Heart left ventricle (tissue), 16 donors: ENCODE results near the gene ISCU. TPM values are rescaled to one million over a fixed set of nuclear protein-coding genes. Genes with fewer than 3 reads are reported as not detected.

Experiments
- ATAC-seq, 4 donors: fragments of 200-7000 bp; cut with Tn5 transposase; one replicate each; pipeline ENCODE4 v1.9.1; 2020 to 2022; ENCODE audit warnings: moderate library complexity in 4 of 4, mild to moderate bottlenecking in 3 of 4, moderate number of reproducible peaks in 1 of 4
- DNase-seq, 5 donors: peaks; one replicate each; pipeline ENCODE4 v3.0.0-alpha.2; 2020
- H3K27ac ChIP-seq, 12 donors: fragments of 200-600 bp; sonication (generic) in 4 of 12; one replicate each; pipeline versions ENCODE4 v1.5.0 to v1.8.0; 2016 to 2022; ENCODE audit warnings: mild to moderate bottlenecking in 2 of 12
- H3K27me3 ChIP-seq, 9 donors: fragments of 200-600 bp; sonication (generic) in 2 of 9; one replicate each; pipeline versions ENCODE4 v1.5.1 to v1.8.0; 2016 to 2022; ENCODE audit warnings: mild to moderate bottlenecking in 3 of 9
- H3K36me3 ChIP-seq, 9 donors: fragments of 200-600 bp; sonication (generic) in 2 of 9; one replicate each; pipeline versions ENCODE4 v1.5.0 to v1.8.0; 2018 to 2022; ENCODE audit warnings: mild to moderate bottlenecking in 2 of 9
- H3K4me1 ChIP-seq, 12 donors: fragments of 200-600 bp; sonication (generic) in 4 of 12; one replicate each; pipeline versions ENCODE4 v1.5.0 to v1.8.0; 2016 to 2022; ENCODE audit warnings: mild to moderate bottlenecking in 3 of 12
- H3K4me3 ChIP-seq, 12 donors: fragments of 200-600 bp; sonication (generic) in 4 of 12; one replicate each; pipeline versions ENCODE4 v1.5.0 to v1.8.0; 2017 to 2022; ENCODE audit warnings: mild to moderate bottlenecking in 9 of 12, moderate library complexity in 4 of 12
- H3K9me3 ChIP-seq, 12 donors: fragments of 200-600 bp; sonication (generic) in 4 of 12; one replicate each; pipeline versions ENCODE4 v1.5.0 to v1.8.0; 2016 to 2022; ENCODE audit warnings: mild to moderate bottlenecking in 1 of 12
- CTCF ChIP-seq, 12 donors: fragments of 200-600 bp; sonication (generic) in 4 of 12; IDR thresholded peaks; one replicate each; pipeline versions ENCODE4 v1.5.0 to v1.8.0; 2018 to 2022; ENCODE audit warnings: antibody characterized with exemption in 12 of 12, mild to moderate bottlenecking in 5 of 12
- POLR2A ChIP-seq, 2 donors: fragments of 450-650 bp; IDR thresholded peaks; one replicate each; pipeline ENCODE4 v1.6.1; 2017; ENCODE audit warnings: antibody characterized with exemption in 2 of 2, mild to moderate bottlenecking in 2 of 2, moderate library complexity in 2 of 2
- WGBS, 4 donors: extraction: QIAGEN DNeasy Blood & Tissue Kit in 2 of 4; methylation state at CpG; one replicate each; pipeline versions ENCODE4 v1.1.5 to v1.1.7; 2013 to 2018; 5-methylcytosine and 5-hydroxymethylcytosine counted together
- intact Hi-C, 10 donors: fragments of 100-400 bp; cut with DNase I; formaldehyde crosslinking; loops; one replicate each; pipeline versions ENCODE4 v1.11.1 to v1.14.2; 2022
- polyA plus RNA-seq, 2 donors: library from polyadenylated mRNA; stranded (reverse); fragments of 200-250 nt; gene quantifications; one replicate each; pipeline ENCODE4 v1.2.3, GENCODE V29; 2013
- total RNA-seq, 9 donors: library from RNA; depleted of rRNA in 2 of 9; stranded (reverse); fragments of >200 nt in 2 of 9; fragmentation: NEBNext Ultra II Directional in 3 of 9; extraction: Animal tissue kit (Norgen Biotek cat#: 25700) in 3 of 9; gene quantifications; one replicate each; pipeline versions ENCODE4 v1.1.0 to v1.2.4, GENCODE V29; 2016 to 2023
- donor health status: ischemic (EF 13 %, LVEDD 7.1; RV severe dilation, severe dysfunction).
- donor health status: healthy with polysubstance abuse.
- donor health status: DM: no; HTN: yes; CAD: no.
- donor health status: DM: no; HTN: no; CAD: no.
- donor health status: ischemic (EF 25% LVEDD 6.9; RV normal size, moderate dysfunction).
- donor health status: ischemic (EF 25% LVEDD 5.7; RV mildly dilated, moderate dysfunction).
- donor health status: healthy.
- donor health status: DM: yes; HTN: yes; CAD: no.
- donor health status: ischemic (EF 35%, LVEDD 5.7; RV mildly dilated, moderate dysfunction).
- donor health status: nonischemic (EF 11% LVEDD 7.7; RV severe dilation, severe dysfunction).
- donor health status: DM: yes; HTN: yes; CAD: no.
- donor health status: PGD.
- donor health status: ischemic (EF 29% LVEDD 5.4; RV normal size, mild dysfunction).
- donor health status: nonischemic (EF 23%, LVEDD 6.1; RV moderate dilation, normal function).

ISCU gene
- total and polyA plus RNA-seq, 11 donors = 203 to 632 (median 462) TPM

DNA sequence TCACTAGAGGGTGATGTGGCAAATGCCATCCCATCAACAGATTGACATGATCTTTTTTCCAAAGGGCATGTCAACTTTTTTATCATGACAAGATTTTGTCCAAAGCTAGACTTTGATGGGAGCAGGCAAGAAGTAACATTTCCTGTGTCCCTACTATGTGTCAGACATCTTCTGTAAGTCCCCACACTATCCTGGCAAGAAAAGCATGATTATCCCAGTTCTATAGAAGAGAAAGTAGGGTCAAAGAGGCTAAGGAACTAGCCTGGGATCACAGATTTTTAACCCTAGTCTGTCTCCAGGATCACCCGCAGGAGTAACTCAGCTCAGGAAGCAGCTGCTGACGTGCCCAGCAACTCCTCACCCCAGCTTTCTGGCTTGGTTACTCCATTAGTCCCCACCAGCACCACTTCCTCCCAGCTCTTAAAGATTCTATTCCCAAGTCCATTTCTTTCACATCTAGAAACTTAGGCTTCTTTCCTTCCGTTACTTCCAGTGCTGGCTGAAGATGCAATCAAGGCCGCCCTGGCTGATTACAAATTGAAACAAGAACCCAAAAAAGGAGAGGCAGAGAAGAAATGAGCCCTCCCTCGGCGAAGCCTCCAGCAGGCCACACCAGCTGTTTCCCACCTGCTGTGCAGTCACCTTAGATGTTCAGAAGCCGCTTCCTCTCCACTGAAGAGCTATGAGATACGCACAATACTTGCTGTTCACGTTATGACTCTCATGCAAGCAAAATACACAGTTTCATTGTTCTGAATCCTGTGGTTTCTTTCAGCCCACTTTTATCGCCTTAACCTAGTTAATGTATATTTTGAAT is 6.2 kb downstream of the ISCU start:
- peak overlapping the region in 4 of 12 donors; percentile 5 to 70 (median 40) for H3K27ac ChIP-seq
- no peak for TF ChIP-seq CTCF (IDR thresholded peaks at IDR 0.05)
- intact Hi-C loops = loop anchor here in 8 of 10 donors (5.0 to 10.0 kb wide), 8 partner anchors 234 to 526 kb away; partner anchors contain the start of genes ALKBH2 (in 6 of the 8) and UNG (in 4 of the 8)
- no peaks in the 10 kb centered on the region for H3K9me3 ChIP-seq
- DNase-seq (no peak), ATAC-seq (no peak)
- no peak overlapping the region for H3K4me3 ChIP-seq
- peaks cover 0 to 50% (median 31%) of the 10 kb centered on the region in 12 donors for H3K4me1 ChIP-seq
- peaks cover 0 to 69% (median 63%) of the 10 kb centered on the region in 9 donors for H3K36me3 ChIP-seq
- no peaks in the 10 kb centered on the region for H3K27me3 ChIP-seq
- WGBS, 4 donors = 76 to 88% (median 83%) methylated on average over 10 of the region's 10 CpGs

DNA sequence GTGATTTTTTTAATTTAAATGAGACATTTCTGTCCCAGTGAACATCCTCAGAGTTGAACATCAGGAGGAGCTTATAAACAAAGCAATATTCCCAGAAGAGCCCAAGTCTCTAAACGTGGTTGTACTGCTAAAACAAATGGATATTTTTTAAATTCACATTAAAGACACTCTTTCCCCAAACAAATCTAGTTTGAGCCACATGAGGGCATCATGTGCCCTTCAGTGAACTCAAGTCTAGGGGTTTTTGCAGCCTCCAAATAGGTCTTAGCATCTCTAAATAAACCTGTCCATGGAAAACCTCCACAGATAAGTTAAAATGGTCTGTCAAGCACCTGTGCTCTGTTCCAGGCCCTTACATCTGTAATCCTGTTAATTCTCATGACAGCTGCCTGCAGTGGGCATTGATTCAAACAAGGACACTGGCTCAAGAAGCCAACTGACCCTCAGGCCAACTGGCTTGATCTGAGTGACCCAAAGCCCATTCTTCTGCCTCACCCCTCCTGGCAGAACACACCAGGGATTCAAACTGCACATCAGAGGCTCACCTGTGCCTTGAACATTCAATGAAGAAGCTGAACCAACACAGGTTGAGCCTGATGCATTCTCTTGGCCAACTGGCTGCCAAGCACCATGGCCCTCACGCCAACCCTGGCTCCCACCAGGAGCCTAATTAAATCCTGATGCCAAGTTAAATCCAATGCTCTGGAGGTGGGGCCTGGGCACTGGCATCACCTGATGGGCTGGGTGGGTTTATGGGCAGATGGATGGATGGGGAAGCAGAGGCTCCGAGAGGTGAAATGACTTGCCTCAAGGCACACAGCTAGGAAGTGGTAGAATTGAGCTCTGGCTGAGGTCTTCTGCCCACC is 8.6 kb downstream of the ISCU start:
- Histone ChIP-seq H3K4me3 (no peak overlapping the region), H3K36me3 (peaks cover 0 to 45% (median 41%) of the 10 kb centered on the region in 9 donors), H3K27ac (no peak overlapping the region), H3K4me1 (peaks cover 0 to 26% (median 12%) of the 10 kb centered on the region in 12 donors), H3K9me3 (no peaks in the 10 kb centered on the region), H3K27me3 (no peaks in the 10 kb centered on the region)
- peak in 1 of 5 donors; percentile 1 for DNase-seq
- TF ChIP-seq CTCF (IDR thresholded peaks at IDR 0.05) (peak in 9 of 12 donors; percentile 16 to 58 (median 37)), POLR2A (IDR thresholded peaks at IDR 0.05) (no peak)
- WGBS, 4 donors = 65 to 70% (median 67%) methylated on average over 3 of the region's 3 CpGs
- intact Hi-C loops = loop anchor here in 2 of 10 donors (2.0 to 5.0 kb wide), 2 partner anchors 41 to 48 kb away; no protein-coding TSS in a partner anchor
- ATAC-seq = no peak

DNA sequence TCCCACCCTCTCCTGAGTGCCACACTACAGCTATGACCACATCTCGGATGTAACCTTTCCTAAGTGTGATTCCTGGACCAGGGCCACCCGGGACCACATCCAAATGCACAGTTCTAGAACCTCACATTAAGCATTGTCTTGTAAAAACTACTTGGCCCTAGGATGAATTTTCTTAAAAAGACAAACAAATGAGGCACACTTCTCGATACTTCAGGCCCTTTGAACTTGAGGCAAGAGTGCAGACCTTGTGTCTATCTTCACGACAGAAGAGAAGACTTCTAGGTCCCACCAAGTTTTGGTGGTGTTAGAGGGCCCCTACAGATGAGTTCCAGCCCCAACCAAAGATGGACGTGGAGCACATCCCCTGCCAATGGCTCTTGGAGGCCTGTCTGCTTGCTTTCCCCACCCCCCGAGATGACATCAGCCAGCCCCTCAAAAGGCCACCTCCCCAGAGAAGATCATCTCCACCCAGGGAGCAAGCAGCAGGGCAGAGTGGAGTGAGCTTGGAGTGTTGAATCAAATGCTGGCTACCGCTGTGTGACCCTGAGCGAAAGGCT is 9.3 kb downstream of the ISCU start:
- H3K27me3 ChIP-seq = no peaks in the 10 kb centered on the region
- peaks cover 0 to 25% (median 11%) of the 10 kb centered on the region in 12 donors for H3K4me1 ChIP-seq
- H3K9me3 ChIP-seq = no peaks in the 10 kb centered on the region
- H3K27ac ChIP-seq = no peak overlapping the region
- intact Hi-C loops = loop anchor here in 2 of 10 donors (2.0 to 5.0 kb wide), 2 partner anchors 41 to 47 kb away; no protein-coding TSS in a partner anchor
- TF ChIP-seq POLR2A (IDR thresholded peaks at IDR 0.05) (no peak), CTCF (IDR thresholded peaks at IDR 0.05) (no peak)
- WGBS, 4 donors = 85 to 91% (median 87%) methylated on average over 8 of the region's 8 CpGs
- peaks cover 0 to 38% (median 34%) of the 10 kb centered on the region in 9 donors for H3K36me3 ChIP-seq
- DNase-seq (peak in 1 of 5 donors; percentile 4), ATAC-seq (peak in 1 of 4 donors; percentile 9)
- no peak overlapping the region for H3K4me3 ChIP-seq
